A673 (cell line): ENCODE data around the gene IFI44L. TPM values are rescaled to one million over a fixed set of nuclear protein-coding genes. Genes with fewer than 3 reads are reported as not detected.
A peak's percentile ranks its signal among the peaks of the same experiment; 100 is the strongest.

Source experiments
- BruUV-seq: library from RNA; stranded (reverse); fragments of 400-500 nt; replicated peaks from 2 replicates; lab custom pipeline; 2021; lab: Mats Ljungman, UMichigan
- CTCF ChIA-PET: fragments of 300-600 bp; sonication (Branson Sonifier 250); formaldehyde crosslinking; loops from one replicate; lab custom pipeline; 2022; ENCODE audit warnings: antibody characterized with exemption; lab: Charles Lee
- POLR2A ChIA-PET: fragments of 300-600 bp; sonication (Branson Sonifier 250); formaldehyde crosslinking; loops from one replicate; lab custom pipeline; 2022; ENCODE audit warnings: antibody characterized with exemption; ENCODE audit not compliant: low non-redundant PET; lab: Charles Lee
- DNase-seq: peaks from one replicate; pipeline ENCODE4 v3.0.0-alpha.2; 2015; ENCODE audit warnings: low spot score
- H3K27ac ChIP-seq: fragments of 200-600 bp; sonication (generic); 2 replicates; pipeline ENCODE4 v1.5.1; 2016; ENCODE audit warnings: mixed run types, low read depth, mild to moderate bottlenecking, mixed read lengths, antibody characterized with exemption, low read length; ENCODE audit not compliant: poor library complexity, severe bottlenecking
- H3K27me3 ChIP-seq: fragments of 200-600 bp; sonication (generic); replicated peaks from 2 replicates; pipeline ENCODE4 v1.6.1; 2017; ENCODE audit warnings: mixed run types, low read depth, mild to moderate bottlenecking, mixed read lengths, antibody characterized with exemption, low read length; ENCODE audit not compliant: insufficient read depth, poor library complexity
- H3K36me3 ChIP-seq: fragments of 200-600 bp; sonication (generic); 2 replicates; pipeline ENCODE4 v1.6.1; 2016; ENCODE audit warnings: mixed run types, mild to moderate bottlenecking, mixed read lengths, antibody characterized with exemption, low read length; ENCODE audit not compliant: insufficient read depth, poor library complexity, severe bottlenecking
- H3K4me1 ChIP-seq: fragments of 200-600 bp; sonication (generic); 2 replicates; pipeline ENCODE4 v1.6.1; 2017; ENCODE audit warnings: mixed run types, mild to moderate bottlenecking, mixed read lengths, antibody characterized with exemption, low read length; ENCODE audit not compliant: insufficient read depth, poor library complexity, severe bottlenecking
- H3K4me3 ChIP-seq: fragments of 200-600 bp; sonication (generic); 2 replicates; pipeline ENCODE4 v1.5.1; 2016; ENCODE audit warnings: low read depth, mixed run types, mild to moderate bottlenecking, mixed read lengths, low read length; ENCODE audit not compliant: poor library complexity, severe bottlenecking
- H3K9me3 ChIP-seq: fragments of 200-600 bp; sonication (generic); 2 replicates; pipeline ENCODE4 v1.6.1; 2016; ENCODE audit warnings: mixed run types, low read depth, mild to moderate bottlenecking, mixed read lengths, antibody characterized with exemption, low read length; ENCODE audit not compliant: poor library complexity, severe bottlenecking
- CTCF ChIP-seq: fragments of 300-800, 200-600 bp; sonication (generic); conservative IDR thresholded peaks from 2 replicates; pipeline ENCODE4 v1.5.1; 2017; ENCODE audit warnings: low read depth, mild to moderate bottlenecking, antibody characterized with exemption, low read length, moderate library complexity, mixed read lengths
- EZH2 ChIP-seq: fragments of 200-600 bp; sonication (generic); IDR thresholded peaks from 2 replicates; pipeline ENCODE4 v1.6.1; 2017; ENCODE audit warnings: borderline replicate concordance, low read depth, mild to moderate bottlenecking, mixed read lengths, antibody characterized with exemption, low read length; ENCODE audit not compliant: poor library complexity, severe bottlenecking
- intact Hi-C: fragments of 100-400 bp; cut with micrococcal nuclease; formaldehyde crosslinking; loops from one replicate; pipeline ENCODE4 v1.10.0; 2022; ENCODE audit not compliant: unreplicated experiment
- total RNA-seq: library from RNA; stranded (reverse); gene quantifications from 2 replicates; pipeline ENCODE4 v1.2.3, GENCODE V29; 2021

Gene IFI44L
- total RNA-seq, 1 experiment from 2014 or later: 7.5 TPM

- POLR2A ChIA-PET: no interaction called here
- Histone ChIP-seq H3K4me3 (peak overlapping the region; percentile 42), H3K9me3 (peaks cover 7% of the 10 kb centered on the region), H3K27me3 (no peaks in the 10 kb centered on the region), H3K4me1 (peaks cover 9% of the 10 kb centered on the region), H3K27ac (peak overlapping the region; percentile 35), H3K36me3 (peaks cover 3% of the 10 kb centered on the region)
- DNase-seq: peak; percentile 64
- CTCF ChIA-PET: no interaction called here
- intact Hi-C loops: loop anchor here (2.0 kb wide), 1 partner anchor 31 kb away; no protein-coding TSS in a partner anchor
- BruUV-seq: TSS peak; percentile 69
- TF ChIP-seq CTCF (no peak), EZH2 (no peak)
Observed at GRCh38 chr1:78650114-78650660, 29.9 kb downstream of the IFI44L start.

- Histone ChIP-seq H3K27ac (peak overlapping the region; percentile 6), H3K9me3 (peaks cover 7% of the 10 kb centered on the region), H3K4me1 (peaks cover 9% of the 10 kb centered on the region), H3K27me3 (no peaks in the 10 kb centered on the region), H3K36me3 (peaks cover 13% of the 10 kb centered on the region), H3K4me3 (peak overlapping the region; percentile 42)
- ChIA-PET POLR2A (interaction anchor here (0.6 kb wide), 1 partner anchor 37 kb away, joined by 3 read pairs; no protein-coding TSS in a partner anchor), CTCF (no interaction called here)
- DNase-seq: peak; percentile 88
- intact Hi-C loops: loop anchor here (2.0 kb wide), 1 partner anchor 32 kb away; no protein-coding TSS in a partner anchor
- BruUV-seq: no TSS peak
- no peak for TF ChIP-seq CTCF
- TF ChIP-seq EZH2: no peak
Observed at GRCh38 chr1:78651241-78651640, 31.0 kb downstream of the IFI44L start.

GRCh38 chr1:78652019-78652560, 31.8 kb downstream of the IFI44L start:
- H3K27me3 ChIP-seq: no peaks in the 10 kb centered on the region
- peaks cover 7% of the 10 kb centered on the region for H3K9me3 ChIP-seq
- ChIA-PET CTCF (no interaction called here), POLR2A (no interaction called here)
- no peak overlapping the region for H3K4me3 ChIP-seq
- peak overlapping the region; percentile 6 for H3K27ac ChIP-seq
- peaks cover 9% of the 10 kb centered on the region for H3K4me1 ChIP-seq
- intact Hi-C loops: no loop called here
- no peak for TF ChIP-seq CTCF
- no peak for TF ChIP-seq EZH2
- no peak for DNase-seq
- peaks cover 14% of the 10 kb centered on the region for H3K36me3 ChIP-seq
- BruUV-seq: no TSS peak
